IMR-90 (cell line): ENCODE data around the gene CCDC85B. TPM values are rescaled to one million over a fixed set of nuclear protein-coding genes. Genes with fewer than 3 reads are reported as not detected.

ENCODE experiments used
- ATAC-seq: fragments of 200-7000 bp; cut with Tn5 transposase; 2 replicates; pipeline ENCODE4 v1.9.1; 2020; ENCODE audit warnings: low read depth, mild to moderate bottlenecking, moderate library complexity
- BruUV-seq: library from RNA; stranded (reverse); fragments of 400-500 nt; replicated peaks from 2 replicates; lab custom pipeline; 2021; lab: Mats Ljungman, UMichigan
- CTCF ChIA-PET: fragments of 300-600 bp; formaldehyde crosslinking; extraction: SDS; loops from one replicate; lab custom pipeline; 2021; ENCODE audit warnings: antibody characterized with exemption; lab: Yijun Ruan, JAX
- POLR2A ChIA-PET: fragments of 300-600 bp; sonication (Branson Sonifier 250); formaldehyde crosslinking; loops from one replicate; lab custom pipeline; 2022; ENCODE audit warnings: antibody characterized with exemption; ENCODE audit not compliant: unreplicated experiment; lab: Charles Lee
- DNase-seq: peaks from one replicate; pipeline ENCODE4 v3.0.0; 2013
- H2AFZ ChIP-seq: replicated peaks from 2 replicates; pipeline ENCODE3; 2013; ENCODE audit warnings: low read length, mild to moderate bottlenecking; ENCODE audit not compliant: poor library complexity
- H2AK5ac ChIP-seq: 2 replicates; pipeline ENCODE4 v1.6.1; 2013; ENCODE audit warnings: low read depth, low read length, inconsistent platforms
- H2AK9ac ChIP-seq: replicated peaks from 2 replicates; pipeline ENCODE3; 2013; ENCODE audit warnings: mild to moderate bottlenecking, low read depth, low read length, moderate library complexity; ENCODE audit not compliant: poor library complexity
- H2BK120ac ChIP-seq: 2 replicates; pipeline ENCODE4 v1.6.1; 2013; ENCODE audit warnings: low read depth, low read length, inconsistent platforms
- H2BK15ac ChIP-seq: 3 replicates; pipeline ENCODE4 v1.6.1; 2013; ENCODE audit warnings: low read depth, low read length, inconsistent platforms
- H2BK20ac ChIP-seq: 2 replicates; pipeline ENCODE4 v1.6.1; 2013; ENCODE audit warnings: low read depth, mild to moderate bottlenecking, inconsistent platforms, low read length, moderate library complexity
- H2BK5ac ChIP-seq: 2 replicates; pipeline ENCODE4 v1.6.1; 2013; ENCODE audit warnings: mild to moderate bottlenecking, low read depth, low read length, inconsistent platforms; ENCODE audit not compliant: poor library complexity, severe bottlenecking
- H3K14ac ChIP-seq: replicated peaks from 2 replicates; pipeline ENCODE4 v1.6.1; 2013; ENCODE audit warnings: low read depth, low read length, inconsistent platforms
- H3K18ac ChIP-seq: 2 replicates; pipeline ENCODE4 v1.6.1; 2013; ENCODE audit warnings: low read depth, low read length, control low read depth
- H3K23ac ChIP-seq: 2 replicates; pipeline ENCODE4 v1.6.1; 2013; ENCODE audit warnings: low read depth, low read length, inconsistent platforms
- H3K27ac ChIP-seq: 2 replicates; pipeline ENCODE4 v1.5.1; 2013; ENCODE audit warnings: mild to moderate bottlenecking, control low read depth, low read length; ENCODE audit not compliant: insufficient read depth
- H3K27me3 ChIP-seq: 2 replicates; pipeline ENCODE4 v1.6.1; 2013; ENCODE audit warnings: low read length; ENCODE audit not compliant: control insufficient read depth, insufficient read depth
- H3K36me3 ChIP-seq: 2 replicates; pipeline ENCODE4 v1.6.1; 2013; ENCODE audit warnings: low read length, mixed read lengths; ENCODE audit not compliant: control insufficient read depth, insufficient read depth
- H3K4ac ChIP-seq: 2 replicates; pipeline ENCODE4 v1.6.1; 2013; ENCODE audit warnings: low read depth, low read length, inconsistent platforms
- H3K4me1 ChIP-seq: 2 replicates; pipeline ENCODE4 v1.6.1; 2013; ENCODE audit warnings: low read length, mixed read lengths; ENCODE audit not compliant: control insufficient read depth, insufficient read depth
- H3K4me2 ChIP-seq: 2 replicates; pipeline ENCODE4 v1.6.1; 2013; ENCODE audit warnings: low read depth, mild to moderate bottlenecking, control low read depth, low read length, moderate library complexity
- H3K4me3 ChIP-seq: 2 replicates; pipeline ENCODE4 v1.5.1; 2013; ENCODE audit warnings: low read depth, mild to moderate bottlenecking, control low read depth, low read length, moderate library complexity; ENCODE audit not compliant: insufficient read depth
- H3K56ac ChIP-seq: 2 replicates; pipeline ENCODE4 v1.6.1; 2013; ENCODE audit warnings: low read length, inconsistent platforms; ENCODE audit not compliant: insufficient read depth; ENCODE audit errors: extremely low read depth
- H3K79me1 ChIP-seq, 2 experiments: 2 replicates each; pipeline ENCODE4 v1.6.1; 2013; ENCODE audit warnings: low read length in 2 of 2, inconsistent platforms in 1 of 2, low read depth in 1 of 2
- H3K9ac ChIP-seq: 2 replicates; pipeline ENCODE4 v1.6.1; 2013; ENCODE audit warnings: low read depth, low read length, control low read depth
- H3K9me1 ChIP-seq: 2 replicates; pipeline ENCODE4 v1.6.1; 2013; ENCODE audit warnings: low read length, inconsistent platforms; ENCODE audit not compliant: insufficient read depth
- H3K9me3 ChIP-seq: 2 replicates; pipeline ENCODE4 v1.6.1; 2013; ENCODE audit warnings: low read length; ENCODE audit not compliant: control insufficient read depth, insufficient read depth
- H4K20me1 ChIP-seq: 2 replicates; pipeline ENCODE4 v1.6.1; 2013; ENCODE audit warnings: low read length, inconsistent platforms; ENCODE audit not compliant: insufficient read depth
- H4K5ac ChIP-seq: 2 replicates; pipeline ENCODE4 v1.6.1; 2013; ENCODE audit warnings: mild to moderate bottlenecking, low read depth, low read length, control low read depth
- H4K8ac ChIP-seq, 2 experiments: 2 replicates each; pipeline ENCODE4 v1.6.1; 2013; ENCODE audit warnings: low read depth in 2 of 2, low read length in 2 of 2, control low read depth in 1 of 2, inconsistent platforms in 1 of 2
- H4K91ac ChIP-seq: 2 replicates; pipeline ENCODE4 v1.6.1; 2013; ENCODE audit warnings: low read depth, low read length, inconsistent platforms; ENCODE audit not compliant: insufficient read depth
- BHLHE40 ChIP-seq: fragments of 150-350 bp; IDR thresholded peaks from 2 replicates; pipeline ENCODE4 v1.6.1; 2016; ENCODE audit warnings: mild to moderate bottlenecking, low read depth, low read length
- CEBPB ChIP-seq: IDR thresholded peaks from 2 replicates; pipeline ENCODE4 v1.6.1; 2012; ENCODE audit warnings: low read depth, low read length, improper control_type of control experiment
- ELK1 ChIP-seq: fragments of 150-350 bp; IDR thresholded peaks from 2 replicates; pipeline ENCODE4 v1.6.1; 2016; ENCODE audit warnings: low read depth, mild to moderate bottlenecking, low read length, moderate library complexity, borderline replicate concordance
- FOS ChIP-seq: fragments of 150-350 bp; IDR thresholded peaks from 2 replicates; pipeline ENCODE4 v1.6.1; 2016; ENCODE audit warnings: low read depth, low read length
- MAFK ChIP-seq: IDR thresholded peaks from 2 replicates; pipeline ENCODE4 v1.6.1; 2012; ENCODE audit warnings: low read depth, low read length, improper control_type of control experiment
- MAZ ChIP-seq: IDR thresholded peaks from 2 replicates; pipeline ENCODE4 v1.6.1; 2012; ENCODE audit warnings: low read depth, mild to moderate bottlenecking, low read length, improper control_type of control experiment, moderate library complexity, borderline replicate concordance
- MXI1 ChIP-seq: IDR thresholded peaks from 2 replicates; pipeline ENCODE4 v1.6.1; 2012; ENCODE audit warnings: low read depth, mild to moderate bottlenecking, low read length, moderate library complexity, borderline replicate concordance
- NFE2L2 ChIP-seq: fragments of 150-350 bp; IDR thresholded peaks from 2 replicates; pipeline ENCODE4 v1.6.1; 2016; ENCODE audit warnings: low read depth, mild to moderate bottlenecking, low read length
- POLR2A ChIP-seq: IDR thresholded peaks from 2 replicates; pipeline ENCODE4 v1.6.1; 2012; ENCODE audit warnings: mild to moderate bottlenecking, low read depth, low read length
- RCOR1 ChIP-seq: IDR thresholded peaks from 2 replicates; pipeline ENCODE4 v1.6.1; 2012; ENCODE audit warnings: mild to moderate bottlenecking, low read length, improper control_type of control experiment; ENCODE audit not compliant: insufficient replicate concordance
- RFX5 ChIP-seq: IDR thresholded peaks from 2 replicates; pipeline ENCODE4 v1.8.0; 2012; ENCODE audit warnings: low read depth, mild to moderate bottlenecking, low read length, moderate library complexity
- SMC3 ChIP-seq: fragments of 150-350 bp; IDR thresholded peaks from 2 replicates; pipeline ENCODE4 v1.6.1; 2016; ENCODE audit warnings: low read depth, mild to moderate bottlenecking, antibody characterized with exemption, low read length, moderate library complexity
- USF2 ChIP-seq: fragments of 150-350 bp; IDR thresholded peaks from 2 replicates; pipeline ENCODE4 v1.6.1; 2017; ENCODE audit warnings: mild to moderate bottlenecking, antibody characterized with exemption, low read length, low read depth
- WGBS, 2 experiments: methylation state at CpG; one replicate each; pipeline versions ENCODE4 v1.1.5 to v1.1.7; 2013; ENCODE audit warnings: missing lambda C conversion rate in 2 of 2; ENCODE audit not compliant: insufficient read length in 1 of 2; ENCODE audit errors: extremely low coverage in 2 of 2; 5-methylcytosine and 5-hydroxymethylcytosine counted together
- dilution Hi-C: fragments of 300-500 bp; cut with HindIII; formaldehyde crosslinking; loops from one replicate; pipeline ENCODE4 v1.14.3; 2018; ENCODE audit warnings: low sequenced_read_pairs; ENCODE audit not compliant: unreplicated experiment
- in situ Hi-C: fragments of 300-500 bp; cut with MboI; formaldehyde crosslinking; loops from 3 replicates; pipeline ENCODE4 v1.14.3; 2019; ENCODE audit warnings: low sequenced_read_pairs, inconsistent platforms, mixed read lengths
- intact Hi-C: fragments of 100-400 bp; cut with micrococcal nuclease; formaldehyde crosslinking; loops from 2 replicates; pipeline ENCODE4 v1.10.0; 2022
- polyA plus RNA-seq, 3 experiments: library from polyadenylated mRNA; depleted of rRNA; stranded (reverse); fragments of >200 nt; gene quantifications; 2 replicates each; pipeline ENCODE4 v1.2.3, GENCODE V29; 2012; ENCODE audit warnings: low replicate concordance in 1 of 3
- total RNA-seq: library from RNA; depleted of rRNA; stranded (reverse); fragments of >200 nt; gene quantifications from 2 replicates; pipeline ENCODE4 v1.2.3, GENCODE V29; 2012
- TF ChIP-seq, protein P1 (sequence below): conservative IDR thresholded peaks from 2 replicates; pipeline ENCODE4 v1.5.1; 2012; ENCODE audit warnings: mild to moderate bottlenecking, low read depth, low read length, improper control_type of control experiment

The CCDC85B gene
- total and polyA plus RNA-seq, 2 of the 4 experiments (the other 2 are of a cell fraction), result 17.6 to 35.4 TPM

GRCh38 chr11:65850217-65851082 is 40.0 kb upstream of the CCDC85B start:
- Histone ChIP-seq H2BK15ac (no peak overlapping the region), H3K27me3 (no peaks in the 10 kb centered on the region), H4K20me1 (peaks cover 55% of the 10 kb centered on the region), H2BK20ac (no peak overlapping the region), H3K9me1 (peaks cover 20% of the 10 kb centered on the region), H3K9me3 (no peaks in the 10 kb centered on the region), H2BK5ac (no peak overlapping the region), H2BK120ac (no peak overlapping the region), H2AK9ac (no peak overlapping the region), H3K56ac (no peak overlapping the region), H3K79me1 (peaks cover 20 to 41% of the 10 kb centered on the region in 2 experiments), H4K5ac (no peak overlapping the region), H3K9ac (no peak overlapping the region), H2AK5ac (no peak overlapping the region), H3K4me2 (no peak overlapping the region), H2AFZ (no peak overlapping the region), H4K91ac (no peak overlapping the region), H3K23ac (no peak overlapping the region), H3K27ac (no peak overlapping the region), H3K4me1 (no peaks in the 10 kb centered on the region; the same call in 1 of the 2 replicates), H3K14ac (no peak overlapping the region), H3K4me3 (no peak overlapping the region), H3K4ac (no peak overlapping the region), H4K8ac (no peak overlapping the region), H3K36me3 (peaks cover 46% of the 10 kb centered on the region), H3K18ac (no peak overlapping the region)
- DNase-seq (no peak), ATAC-seq (peak; percentile 15)
- in situ Hi-C loops, result no loop called here
- intact Hi-C loops, result no loop called here
- POLR2A ChIA-PET, result interaction anchor here (0.5 kb wide), 1 partner anchor 11 kb away, joined by 3 read pairs; no protein-coding TSS in a partner anchor
- CTCF ChIA-PET, result interaction anchor here (1.1 kb wide), 1 partner anchor 13 kb away, joined by 3 read pairs; no protein-coding TSS in a partner anchor
- dilution Hi-C loops, result no loop called here
- WGBS, 2 experiments, result 83% methylated on average over 7 of the region's 20 CpGs; no CpG with 5 or more reads in 1 of the 2 experiments
- BruUV-seq, result no TSS peak
- TF ChIP-seq RFX5 (no peak), ELK1 (no peak), FOS (no peak), MAZ (no peak), NFE2L2 (no peak), BHLHE40 (no peak), RCOR1 (no peak), USF2 (no peak), CEBPB (no peak), POLR2A (no peak), MXI1 (no peak), MAFK (no peak), SMC3 (no peak)
- TF ChIP-seq, protein P1, sequence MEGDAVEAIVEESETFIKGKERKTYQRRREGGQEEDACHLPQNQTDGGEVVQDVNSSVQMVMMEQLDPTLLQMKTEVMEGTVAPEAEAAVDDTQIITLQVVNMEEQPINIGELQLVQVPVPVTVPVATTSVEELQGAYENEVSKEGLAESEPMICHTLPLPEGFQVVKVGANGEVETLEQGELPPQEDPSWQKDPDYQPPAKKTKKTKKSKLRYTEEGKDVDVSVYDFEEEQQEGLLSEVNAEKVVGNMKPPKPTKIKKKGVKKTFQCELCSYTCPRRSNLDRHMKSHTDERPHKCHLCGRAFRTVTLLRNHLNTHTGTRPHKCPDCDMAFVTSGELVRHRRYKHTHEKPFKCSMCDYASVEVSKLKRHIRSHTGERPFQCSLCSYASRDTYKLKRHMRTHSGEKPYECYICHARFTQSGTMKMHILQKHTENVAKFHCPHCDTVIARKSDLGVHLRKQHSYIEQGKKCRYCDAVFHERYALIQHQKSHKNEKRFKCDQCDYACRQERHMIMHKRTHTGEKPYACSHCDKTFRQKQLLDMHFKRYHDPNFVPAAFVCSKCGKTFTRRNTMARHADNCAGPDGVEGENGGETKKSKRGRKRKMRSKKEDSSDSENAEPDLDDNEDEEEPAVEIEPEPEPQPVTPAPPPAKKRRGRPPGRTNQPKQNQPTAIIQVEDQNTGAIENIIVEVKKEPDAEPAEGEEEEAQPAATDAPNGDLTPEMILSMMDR, result no peak
